K562 (cell line): ENCODE data around the gene PLEKHH3. TPM values are rescaled to one million over a fixed set of nuclear protein-coding genes. Genes with fewer than 3 reads are reported as not detected.

ENCODE experiments used
- DACH1 ChIP-seq: fragments of 450-650 bp; IDR thresholded peaks from 2 replicates; pipeline ENCODE4 v1.6.1; 2018; ENCODE audit not compliant: partially characterized antibody
- EP300 ChIP-seq: IDR thresholded peaks from 2 replicates; pipeline ENCODE4 v1.6.1; 2012; ENCODE audit warnings: low read length, improper control_type of control experiment
- EWSR1 ChIP-seq: fragments of 450-650 bp; IDR thresholded peaks from 2 replicates; pipeline ENCODE4 v1.6.1; 2018; ENCODE audit warnings: borderline replicate concordance, mild to moderate bottlenecking, low read depth, moderate library complexity; ENCODE audit not compliant: partially characterized antibody
- FOSL1 ChIP-seq: fragments of 200-800 bp; sonication (Bioruptor generic); conservative IDR thresholded peaks from 2 replicates; pipeline ENCODE4 v1.6.1; 2016; ENCODE audit warnings: missing genetic modification characterization, missing compliant biosample characterization
- HDAC6 ChIP-seq: IDR thresholded peaks from 2 replicates; pipeline ENCODE4 v1.6.1; 2012; ENCODE audit warnings: low read depth, mild to moderate bottlenecking, control low read depth, inconsistent platforms, low read length, moderate library complexity
- HES1 ChIP-seq: fragments of 450-650 bp; IDR thresholded peaks from 2 replicates; pipeline ENCODE4 v1.6.1; 2016; ENCODE audit warnings: low read depth, mild to moderate bottlenecking, moderate library complexity
- KAT7 ChIP-seq: sonication (generic); formaldehyde crosslinking; IDR thresholded peaks from 2 replicates; pipeline ENCODE4 v1.8.0; 2022; ENCODE audit warnings: missing genetic modification reagents, mild to moderate bottlenecking, borderline replicate concordance
- MCM7 ChIP-seq, 2 experiments: fragments of 450-650 bp; IDR thresholded peaks; 2 replicates each; pipeline ENCODE4 v1.6.1; 2016 to 2018
- NR2C2 ChIP-seq, 2 experiments: fragments of 200-800 bp in 1 of 2; sonication (Bioruptor generic) in 1 of 2; sonication (generic) in 1 of 2; formaldehyde crosslinking in 1 of 2; IDR thresholded peaks; 2 replicates each; pipeline versions ENCODE4 v1.6.1 to v1.8.0; 2016 to 2022; ENCODE audit warnings: mild to moderate bottlenecking in 1 of 2, missing compliant biosample characterization in 1 of 2, missing genetic modification characterization in 1 of 2, missing genetic modification reagents in 1 of 2
- RAD21 ChIP-seq, 2 experiments: fragments of 250-450 bp in 1 of 2; fragments of 450-650 bp in 1 of 2; sonication (Bioruptor Pico) in 1 of 2; formaldehyde crosslinking in 1 of 2; IDR thresholded peaks in 1 of 2; conservative IDR thresholded peaks in 1 of 2; 2 replicates each; pipeline versions ENCODE4 v1.4.0 to v1.8.0; 2020 to 2022; ENCODE audit warnings: mild to moderate bottlenecking in 2 of 2, moderate library complexity in 1 of 2
- THRAP3 ChIP-seq: fragments of 450-650 bp; IDR thresholded peaks from 2 replicates; pipeline ENCODE4 v1.6.1; 2016; ENCODE audit warnings: mild to moderate bottlenecking, inconsistent platforms, borderline replicate concordance
- U2AF1 ChIP-seq: fragments of 200-400 bp; formaldehyde crosslinking; optimal IDR thresholded peaks from 2 replicates; pipeline ENCODE3; 2017; ENCODE audit warnings: mild to moderate bottlenecking, low read depth, low read length, moderate library complexity
- ZKSCAN8 ChIP-seq: fragments of 200-800 bp; sonication (Bioruptor generic); IDR thresholded peaks from 2 replicates; pipeline ENCODE4 v1.6.1; 2016; ENCODE audit warnings: missing genetic modification characterization, missing compliant biosample characterization
- polyA plus RNA-seq, 8 experiments: library from polyadenylated mRNA; depleted of rRNA in 4 of 8; stranded (reverse) in 5 of 8; unstranded in 3 of 8; fragments of >200 nt; fragmentation: Nextera tagmentation in 2 of 8; fragmentation: Illumina TruSeq in 1 of 8; extraction: Ambion mirVana in 2 of 8; extraction: Trizol in 1 of 8; gene quantifications; 2 replicates each; pipeline versions ENCODE4 v1.2.1 to v1.2.3, GENCODE V29; 2011 to 2014; ENCODE audit warnings: inconsistent platforms in 1 of 8, missing spikeins in 1 of 8
- total RNA-seq, 7 experiments: library from RNA; depleted of rRNA in 6 of 7; stranded (reverse); fragments of >200 nt in 6 of 7; fragmentation: Illumina TruSeq in 2 of 7; extraction: Trizol in 2 of 7; gene quantifications; 2 replicates each; pipeline versions ENCODE4 v1.2.1 to v1.2.3, GENCODE V29; 2011 to 2021; ENCODE audit warnings: low replicate concordance in 1 of 7
- TF ChIP-seq, protein P1 (sequence below): sonication (generic); formaldehyde crosslinking; IDR thresholded peaks from 2 replicates; pipeline ENCODE4 v1.4.0; 2020; ENCODE audit warnings: mild to moderate bottlenecking, missing genetic modification reagents
- TF ChIP-seq, protein P2 (sequence below): fragments of 450-650 bp; IDR thresholded peaks from 2 replicates; pipeline ENCODE4 v1.6.1; 2016
- TF ChIP-seq, protein P3 (sequence below): fragments of 450-650 bp; IDR thresholded peaks from 2 replicates; pipeline ENCODE4 v1.6.1; 2016; ENCODE audit warnings: borderline replicate concordance
- TF ChIP-seq, protein P4 (sequence below): fragments of 450-650 bp; IDR thresholded peaks from 2 replicates; pipeline ENCODE4 v1.6.1; 2018; ENCODE audit warnings: mild to moderate bottlenecking, low read depth; ENCODE audit not compliant: partially characterized antibody

Gene PLEKHH3
- total and polyA plus RNA-seq, 9 of the 15 experiments (the other 6 are each of a cell fraction or from before 2014, with no cell fraction given) = 0.58 to 34.5 (median 5.0) TPM

DNA sequence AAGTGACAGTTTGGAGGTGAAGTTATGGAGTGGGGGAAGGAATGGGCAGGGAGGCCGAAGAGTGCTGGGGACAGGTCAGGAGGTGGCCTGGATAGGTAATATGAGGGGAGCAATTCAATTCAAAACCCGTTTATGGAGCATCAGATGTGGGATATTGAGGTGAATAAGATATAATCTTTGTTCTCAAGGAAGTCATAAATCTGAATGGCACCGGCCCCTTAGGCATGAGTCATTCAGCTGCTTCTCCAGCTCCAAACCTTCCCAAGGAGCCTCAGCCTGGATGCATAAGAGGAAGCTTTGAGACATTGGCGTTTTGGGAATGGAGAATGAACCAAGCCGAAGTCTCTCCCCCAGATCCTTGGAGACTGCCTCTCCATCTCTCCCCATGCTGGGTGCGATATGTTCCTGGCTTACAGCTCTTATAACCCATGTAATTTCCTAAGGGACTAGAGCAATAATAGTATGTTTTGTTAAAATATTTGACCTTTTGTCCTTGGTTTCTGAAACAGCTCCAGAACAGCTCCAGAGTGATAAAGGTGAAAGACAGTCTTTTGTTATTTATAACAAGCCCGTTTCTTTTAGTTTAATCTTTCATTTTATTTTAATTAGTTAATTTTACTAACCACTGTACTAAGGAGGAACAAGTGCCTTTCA is 16.0 kb downstream of the PLEKHH3 start (continued):
- TF ChIP-seq ZKSCAN8 (CRISPR knock-in tag) (no peak), HES1 (peak; percentile 29; the same call in 1 of the 2 replicates), FOSL1 (tag) (peak; percentile 96), KAT7 (CRISPR knock-in tag) (no peak), NR2C2 (CRISPR knock-in tag; IDR thresholded peaks at IDR 0.05) (no peak), NR2C2 (tag; IDR thresholded peaks at IDR 0.05) (peak; percentile 41; the same call in 1 of the 2 replicates), THRAP3 (no peak), EP300 (peak; percentile 43), RAD21 (CRISPR knock-in tag; conservative IDR thresholded peaks at IDR 0.05 in 1 of 2, IDR thresholded peaks at IDR 0.05 in 1 of 2) (no peak), DACH1 (no peak), HDAC6 (no peak), U2AF1 (no peak), EWSR1 (no peak), MCM7 (IDR thresholded peaks at IDR 0.05) (no peak)
- TF ChIP-seq, protein P1, sequence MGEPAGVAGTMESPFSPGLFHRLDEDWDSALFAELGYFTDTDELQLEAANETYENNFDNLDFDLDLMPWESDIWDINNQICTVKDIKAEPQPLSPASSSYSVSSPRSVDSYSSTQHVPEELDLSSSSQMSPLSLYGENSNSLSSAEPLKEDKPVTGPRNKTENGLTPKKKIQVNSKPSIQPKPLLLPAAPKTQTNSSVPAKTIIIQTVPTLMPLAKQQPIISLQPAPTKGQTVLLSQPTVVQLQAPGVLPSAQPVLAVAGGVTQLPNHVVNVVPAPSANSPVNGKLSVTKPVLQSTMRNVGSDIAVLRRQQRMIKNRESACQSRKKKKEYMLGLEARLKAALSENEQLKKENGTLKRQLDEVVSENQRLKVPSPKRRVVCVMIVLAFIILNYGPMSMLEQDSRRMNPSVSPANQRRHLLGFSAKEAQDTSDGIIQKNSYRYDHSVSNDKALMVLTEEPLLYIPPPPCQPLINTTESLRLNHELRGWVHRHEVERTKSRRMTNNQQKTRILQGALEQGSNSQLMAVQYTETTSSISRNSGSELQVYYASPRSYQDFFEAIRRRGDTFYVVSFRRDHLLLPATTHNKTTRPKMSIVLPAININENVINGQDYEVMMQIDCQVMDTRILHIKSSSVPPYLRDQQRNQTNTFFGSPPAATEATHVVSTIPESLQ = no peak
- TF ChIP-seq, protein P2, sequence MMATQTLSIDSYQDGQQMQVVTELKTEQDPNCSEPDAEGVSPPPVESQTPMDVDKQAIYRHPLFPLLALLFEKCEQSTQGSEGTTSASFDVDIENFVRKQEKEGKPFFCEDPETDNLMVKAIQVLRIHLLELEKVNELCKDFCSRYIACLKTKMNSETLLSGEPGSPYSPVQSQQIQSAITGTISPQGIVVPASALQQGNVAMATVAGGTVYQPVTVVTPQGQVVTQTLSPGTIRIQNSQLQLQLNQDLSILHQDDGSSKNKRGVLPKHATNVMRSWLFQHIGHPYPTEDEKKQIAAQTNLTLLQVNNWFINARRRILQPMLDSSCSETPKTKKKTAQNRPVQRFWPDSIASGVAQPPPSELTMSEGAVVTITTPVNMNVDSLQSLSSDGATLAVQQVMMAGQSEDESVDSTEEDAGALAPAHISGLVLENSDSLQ = peak; percentile 93
- TF ChIP-seq, protein P3, sequence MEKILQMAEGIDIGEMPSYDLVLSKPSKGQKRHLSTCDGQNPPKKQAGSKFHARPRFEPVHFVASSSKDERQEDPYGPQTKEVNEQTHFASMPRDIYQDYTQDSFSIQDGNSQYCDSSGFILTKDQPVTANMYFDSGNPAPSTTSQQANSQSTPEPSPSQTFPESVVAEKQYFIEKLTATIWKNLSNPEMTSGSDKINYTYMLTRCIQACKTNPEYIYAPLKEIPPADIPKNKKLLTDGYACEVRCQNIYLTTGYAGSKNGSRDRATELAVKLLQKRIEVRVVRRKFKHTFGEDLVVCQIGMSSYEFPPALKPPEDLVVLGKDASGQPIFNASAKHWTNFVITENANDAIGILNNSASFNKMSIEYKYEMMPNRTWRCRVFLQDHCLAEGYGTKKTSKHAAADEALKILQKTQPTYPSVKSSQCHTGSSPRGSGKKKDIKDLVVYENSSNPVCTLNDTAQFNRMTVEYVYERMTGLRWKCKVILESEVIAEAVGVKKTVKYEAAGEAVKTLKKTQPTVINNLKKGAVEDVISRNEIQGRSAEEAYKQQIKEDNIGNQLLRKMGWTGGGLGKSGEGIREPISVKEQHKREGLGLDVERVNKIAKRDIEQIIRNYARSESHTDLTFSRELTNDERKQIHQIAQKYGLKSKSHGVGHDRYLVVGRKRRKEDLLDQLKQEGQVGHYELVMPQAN = no peak
- TF ChIP-seq, protein P4, sequence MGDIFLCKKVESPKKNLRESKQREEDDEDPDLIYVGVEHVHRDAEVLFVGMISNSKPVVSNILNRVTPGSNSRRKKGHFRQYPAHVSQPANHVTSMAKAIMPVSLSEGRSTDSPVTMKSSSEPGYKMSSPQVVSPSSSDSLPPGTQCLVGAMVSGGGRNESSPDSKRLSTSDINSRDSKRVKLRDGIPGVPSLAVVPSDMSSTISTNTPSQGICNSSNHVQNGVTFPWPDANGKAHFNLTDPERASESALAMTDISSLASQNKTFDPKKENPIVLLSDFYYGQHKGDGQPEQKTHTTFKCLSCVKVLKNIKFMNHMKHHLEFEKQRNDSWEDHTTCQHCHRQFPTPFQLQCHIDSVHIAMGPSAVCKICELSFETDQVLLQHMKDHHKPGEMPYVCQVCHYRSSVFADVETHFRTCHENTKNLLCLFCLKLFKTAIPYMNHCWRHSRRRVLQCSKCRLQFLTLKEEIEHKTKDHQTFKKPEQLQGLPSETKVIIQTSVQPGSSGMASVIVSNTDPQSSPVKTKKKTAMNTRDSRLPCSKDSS = no peak
